OCI-LY7 (cell line): ENCODE measurements around the gene NDUFAF4. TPM values are rescaled to one million over a fixed set of nuclear protein-coding genes. Genes with fewer than 3 reads are reported as not detected.

Source experiments
- BruUV-seq: library from RNA; stranded (reverse); fragments of 400-500 nt; replicated peaks from 2 replicates; lab custom pipeline; 2021; lab: Mats Ljungman, UMichigan
- CTCF ChIA-PET: fragments of 300-600 bp; sonication (Branson Sonifier 250); formaldehyde crosslinking; loops from one replicate; lab custom pipeline; 2022; ENCODE audit warnings: antibody characterized with exemption; ENCODE audit not compliant: unreplicated experiment; lab: Charles Lee
- POLR2A ChIA-PET: fragments of 300-600 bp; sonication (Branson Sonifier 250); formaldehyde crosslinking; loops from one replicate; lab custom pipeline; 2022; ENCODE audit warnings: antibody characterized with exemption; lab: Charles Lee
- DNase-seq: peaks from one replicate; pipeline ENCODE4 v3.0.0-alpha.2; 2015; ENCODE audit warnings: low spot score
- H2AFZ ChIP-seq: fragments of 200-600 bp; sonication (generic), shearing (Covaris generic); 2 replicates; pipeline ENCODE4 v1.6.1; 2014; ENCODE audit warnings: mild to moderate bottlenecking, antibody characterized with exemption, low read length, moderate library complexity
- H3K27ac ChIP-seq: fragments of 200-600 bp; sonication (generic); 2 replicates; pipeline ENCODE4 v1.5.1; 2014; ENCODE audit warnings: mixed run types, low read depth, mild to moderate bottlenecking, moderate library complexity, low read length, inconsistent platforms; ENCODE audit not compliant: poor library complexity, severe bottlenecking
- H3K36me3 ChIP-seq: fragments of 200-600 bp; sonication (generic); 2 replicates; pipeline ENCODE4 v1.6.1; 2014; ENCODE audit warnings: mild to moderate bottlenecking, antibody characterized with exemption, low read length, moderate library complexity, mixed read lengths; ENCODE audit not compliant: insufficient read depth
- H3K4me1 ChIP-seq: fragments of 200-600 bp; sonication (generic); 2 replicates; pipeline ENCODE4 v1.5.1; 2014; ENCODE audit warnings: mild to moderate bottlenecking, low read length; ENCODE audit not compliant: insufficient read depth, poor library complexity, severe bottlenecking
- H3K4me2 ChIP-seq: fragments of 200-600 bp; sonication (generic); 2 replicates; pipeline ENCODE4 v1.6.1; 2014; ENCODE audit warnings: mild to moderate bottlenecking, low read length
- H3K4me3 ChIP-seq: fragments of 200-600 bp; sonication (generic); 2 replicates; pipeline ENCODE4 v1.5.1; 2014; ENCODE audit warnings: mild to moderate bottlenecking, low read depth, low read length; ENCODE audit not compliant: poor library complexity, severe bottlenecking
- H3K79me2 ChIP-seq: fragments of 200-600 bp; sonication (generic); 2 replicates; pipeline ENCODE4 v1.6.1; 2016; ENCODE audit warnings: low read depth, mild to moderate bottlenecking, low read length, moderate library complexity, mixed read lengths; ENCODE audit not compliant: insufficient read depth
- H3K9me2 ChIP-seq: fragments of 200-600 bp; sonication (generic); 2 replicates; pipeline ENCODE4 v1.6.1; 2016; ENCODE audit warnings: mild to moderate bottlenecking, low read length, mixed read lengths; ENCODE audit not compliant: insufficient read depth
- H3K9me3 ChIP-seq: fragments of 200-600 bp; sonication (generic); 2 replicates; pipeline ENCODE4 v1.6.1; 2014; ENCODE audit warnings: mild to moderate bottlenecking, mixed run types, low read length, mixed read lengths
- H4K20me1 ChIP-seq: fragments of 200-600 bp; sonication (generic); 2 replicates; pipeline ENCODE4 v1.6.1; 2014; ENCODE audit warnings: mild to moderate bottlenecking, antibody characterized with exemption, low read length, moderate library complexity, mixed read lengths; ENCODE audit not compliant: insufficient read depth
- CTCF ChIP-seq: fragments of 200-600 bp; sonication (generic); conservative IDR thresholded peaks from 2 replicates; pipeline ENCODE4 v1.5.1; 2014; ENCODE audit warnings: mild to moderate bottlenecking, antibody characterized with exemption, low read length, moderate library complexity, mixed read lengths
- EZH2phosphoT487 ChIP-seq: fragments of 200-600 bp; sonication (generic); IDR thresholded peaks from 2 replicates; pipeline ENCODE4 v1.6.1; 2018; ENCODE audit warnings: low read depth, borderline replicate concordance, mild to moderate bottlenecking, mixed run types, antibody characterized with exemption, low read length, moderate library complexity, mixed read lengths
- intact Hi-C: fragments of 100-400 bp; cut with micrococcal nuclease; formaldehyde crosslinking; loops from one replicate; pipeline ENCODE4 v1.10.0; 2022; ENCODE audit not compliant: unreplicated experiment
- total RNA-seq, 2 experiments: library from RNA; depleted of rRNA in 1 of 2; stranded (reverse); fragments of >200 nt in 1 of 2; shearing (Covaris generic) in 1 of 2; gene quantifications; 2 replicates each; pipeline ENCODE4 v1.2.3, GENCODE V29; 2014 to 2022

Gene NDUFAF4
- total RNA-seq, 2 experiments from 2014 or later = 31.5 to 80.4 TPM

- intact Hi-C loops = no loop called here
- peaks cover 16% of the 10 kb centered on the region for H3K79me2 ChIP-seq
- TF ChIP-seq CTCF (no peak), EZH2phosphoT487 (no peak)
- ChIA-PET CTCF (no interaction called here), POLR2A (no interaction called here)
- H2AFZ ChIP-seq = no peak overlapping the region
- peaks cover 21% of the 10 kb centered on the region for H3K4me1 ChIP-seq
- no peaks in the 10 kb centered on the region for H3K9me2 ChIP-seq
- no peak overlapping the region for H3K27ac ChIP-seq
- H3K4me3 ChIP-seq = no peak overlapping the region
- no TSS peak for BruUV-seq
- no peak for DNase-seq
- peaks cover 9% of the 10 kb centered on the region; the same call in 1 of the 2 replicates for H4K20me1 ChIP-seq
- H3K36me3 ChIP-seq = peaks cover 12% of the 10 kb centered on the region
- H3K9me3 ChIP-seq = no peaks in the 10 kb centered on the region
- H3K4me2 ChIP-seq = no peak overlapping the region
These were observed 3.2 kb upstream of the NDUFAF4 start for GRCh38 chr6:96900873-96901272.

DNA sequence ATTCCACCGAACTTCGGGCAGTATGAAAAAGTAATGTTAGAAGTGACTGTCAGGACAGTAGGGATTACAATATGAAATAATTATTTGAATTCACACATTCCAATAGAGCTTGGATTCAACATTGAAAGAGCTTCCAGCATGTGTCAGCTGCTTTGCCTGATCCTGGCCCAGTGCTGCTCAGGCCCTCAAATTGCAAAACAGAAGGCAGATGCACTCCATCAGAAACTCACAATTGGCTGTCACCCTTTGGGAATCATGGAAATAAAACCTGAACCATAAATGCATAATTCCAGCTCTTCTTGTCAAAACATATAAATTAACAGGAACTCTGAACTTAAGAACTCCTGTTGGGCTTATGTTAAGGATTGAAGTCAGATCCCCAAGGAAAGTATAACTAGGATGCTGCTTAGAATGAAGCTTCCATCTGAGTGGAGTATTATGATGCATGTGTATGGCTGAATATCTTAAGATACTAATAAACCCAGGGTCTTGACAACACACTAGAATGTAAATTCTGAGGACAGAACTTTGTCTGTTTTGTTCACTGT lies 1.8 kb upstream of the NDUFAF4 start:
- CTCF ChIA-PET = no interaction called here
- peaks cover 30% of the 10 kb centered on the region for H3K79me2 ChIP-seq

More for the DNA sequence above, 1.8 kb upstream of the NDUFAF4 start:
- peak overlapping the region; percentile 74 for H3K4me2 ChIP-seq
- no peak for TF ChIP-seq CTCF
- no peak for DNase-seq
- H3K9me2 ChIP-seq = no peaks in the 10 kb centered on the region
- intact Hi-C loops = loop anchor here (2.0 to 5.0 kb wide), 2 partner anchors 159 to 287 kb away; no protein-coding TSS in a partner anchor
- H3K36me3 ChIP-seq = peaks cover 25% of the 10 kb centered on the region
- no peak overlapping the region for H3K27ac ChIP-seq
- no peak overlapping the region for H3K4me3 ChIP-seq
- peaks cover 22% of the 10 kb centered on the region; the same call in 1 of the 2 replicates for H4K20me1 ChIP-seq
- H3K9me3 ChIP-seq = no peaks in the 10 kb centered on the region
- peaks cover 33% of the 10 kb centered on the region for H3K4me1 ChIP-seq
- POLR2A ChIA-PET = interaction anchor here (0.6 to 3.0 kb wide), 8 partner anchors 9 to 376 kb away, joined by 3 to 20 read pairs (median 4); no protein-coding TSS in a partner anchor
- peak overlapping the region; percentile 86; the same call in 1 of the 2 replicates for H2AFZ ChIP-seq
- BruUV-seq = no TSS peak
